DMS153 treated with DMSO at 0.1 percent for 48 hours (cell line): ENCODE data around the gene RAB5A.
"Not testable (repeated sequence)": the region's sequence is repeated elsewhere in the genome, so short reads cannot be mapped to it uniquely, and the experiment has no call there.

Experiments used
- DNase-seq: peaks from one replicate; lab custom pipeline; 2025; ENCODE audit not compliant: unreplicated experiment; lab: John Stamatoyannopoulos, UW

RAB5A gene, protein sequence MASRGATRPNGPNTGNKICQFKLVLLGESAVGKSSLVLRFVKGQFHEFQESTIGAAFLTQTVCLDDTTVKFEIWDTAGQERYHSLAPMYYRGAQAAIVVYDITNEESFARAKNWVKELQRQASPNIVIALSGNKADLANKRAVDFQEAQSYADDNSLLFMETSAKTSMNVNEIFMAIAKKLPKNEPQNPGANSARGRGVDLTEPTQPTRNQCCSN

DNA sequence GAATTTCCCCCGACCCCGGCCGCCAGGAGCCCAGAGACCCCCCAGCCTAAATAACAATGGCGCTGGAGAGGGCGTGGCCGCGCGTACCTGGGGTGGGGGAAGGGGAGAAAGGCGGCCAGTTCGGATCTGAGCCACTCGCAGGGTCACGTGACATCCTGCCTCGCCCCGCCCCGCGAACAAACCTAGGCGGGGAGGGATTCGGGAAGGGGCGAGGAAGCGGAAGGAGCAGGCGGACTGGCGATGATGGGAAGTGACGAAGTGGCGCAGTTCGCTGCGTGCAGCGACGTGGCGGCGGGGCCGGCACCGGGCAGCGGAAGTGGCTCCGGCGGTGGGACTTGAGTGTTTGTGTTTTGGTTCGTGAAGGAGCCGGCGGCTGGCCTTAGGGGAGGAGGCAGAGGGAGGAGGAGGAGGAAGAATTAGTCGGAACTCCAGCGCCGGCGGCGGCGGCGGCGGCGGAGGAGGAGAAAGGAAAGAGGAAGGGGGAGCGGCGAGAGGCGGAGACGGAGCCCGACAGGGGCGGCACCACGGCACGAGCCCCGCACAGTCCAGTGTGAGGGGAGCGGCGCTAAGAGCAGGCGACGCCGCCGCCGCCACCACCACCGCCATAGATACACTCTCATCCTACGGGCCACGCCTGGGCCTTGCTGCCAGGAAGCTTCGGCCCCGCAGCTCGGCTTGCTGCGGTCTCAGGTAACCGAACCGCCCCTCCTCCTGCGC, at the start of gene RAB5A:
Gene RAB5A (plus strand): TSS at position 266 of the 717 bp plus-strand sequence. CDS start 3,802 bp downstream, outside the sequence.
- peak; percentile 68 for DNase-seq

DNA sequence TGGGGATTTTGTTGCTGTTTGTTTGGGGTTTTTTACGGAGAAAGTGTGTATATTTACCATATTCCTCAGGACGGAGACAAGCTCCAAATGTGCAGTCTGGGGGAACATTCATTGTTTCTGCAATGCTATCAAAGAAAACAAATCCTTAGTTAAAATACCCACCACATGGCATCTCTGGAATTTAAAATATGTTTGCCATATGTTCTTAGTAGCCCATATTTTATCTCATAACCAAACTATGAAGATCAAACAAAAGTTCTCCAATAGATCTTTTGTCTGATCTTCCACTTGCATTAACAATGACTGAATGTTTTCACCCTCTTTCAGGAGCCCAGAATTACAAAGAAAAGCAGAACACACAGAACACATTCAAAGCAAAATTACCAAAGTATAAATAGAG, 48.2 kb upstream of the RAB5A start:
- no peak for DNase-seq

DNA sequence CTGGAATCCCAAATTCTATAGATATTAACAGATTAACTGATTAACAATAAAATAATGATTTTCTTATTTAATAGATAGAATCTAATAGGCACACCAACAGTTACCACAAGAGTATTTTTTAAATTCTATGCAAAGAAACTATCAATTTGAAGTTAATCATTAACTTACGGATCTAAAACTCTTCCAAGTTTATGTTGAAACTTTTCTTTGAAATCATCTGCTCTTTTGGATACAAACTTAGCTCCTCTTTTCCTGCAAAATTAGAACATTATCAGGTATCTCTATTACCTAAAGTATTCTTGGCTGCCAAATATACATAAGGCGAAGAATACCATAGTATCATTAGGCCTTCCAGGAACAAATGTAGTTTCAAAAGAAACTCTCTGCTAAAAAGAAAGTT, 47.6 kb upstream of the RAB5A start:
- DNase-seq: no peak

DNA sequence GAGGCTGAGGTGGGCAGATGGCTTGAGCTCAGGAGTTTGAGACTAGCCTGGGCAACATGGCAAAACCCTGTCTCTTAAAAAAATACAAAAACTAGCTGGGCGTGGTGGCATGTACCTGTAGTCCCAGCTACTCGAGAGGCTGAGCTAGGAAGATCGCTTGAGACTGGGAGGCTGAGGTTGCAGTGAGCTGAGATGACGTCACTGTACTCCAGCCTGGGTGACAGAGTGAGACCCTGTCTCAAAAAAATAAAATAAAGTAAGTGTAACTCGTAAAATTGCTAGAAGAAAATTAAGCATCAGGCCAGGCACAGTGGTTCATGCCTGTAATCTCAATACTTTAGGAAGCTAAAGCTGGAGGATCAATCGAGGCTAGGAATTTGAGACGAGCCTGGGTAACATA, 47.1 kb upstream of the RAB5A start:
- not testable (repeated sequence) for DNase-seq

DNA sequence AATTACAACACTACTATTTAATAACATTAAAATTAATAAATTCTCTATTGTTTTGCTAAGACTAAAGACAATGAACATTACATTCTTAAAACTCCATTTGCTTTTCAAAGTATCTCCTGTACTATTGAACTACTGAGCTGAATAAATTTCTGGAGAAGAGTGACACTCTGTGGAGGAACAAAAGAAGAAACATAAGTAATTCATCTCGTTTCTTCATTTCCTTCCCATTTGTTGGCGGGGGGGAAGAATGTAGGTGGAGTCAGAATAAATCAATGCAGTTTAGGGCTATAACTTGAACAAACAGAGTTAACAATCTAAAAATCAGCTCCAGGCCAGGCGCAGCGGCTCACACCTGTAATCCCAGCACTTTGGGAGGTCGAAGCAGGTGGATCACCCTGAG, 45.6 kb upstream of the RAB5A start:
- DNase-seq: no peak

DNA sequence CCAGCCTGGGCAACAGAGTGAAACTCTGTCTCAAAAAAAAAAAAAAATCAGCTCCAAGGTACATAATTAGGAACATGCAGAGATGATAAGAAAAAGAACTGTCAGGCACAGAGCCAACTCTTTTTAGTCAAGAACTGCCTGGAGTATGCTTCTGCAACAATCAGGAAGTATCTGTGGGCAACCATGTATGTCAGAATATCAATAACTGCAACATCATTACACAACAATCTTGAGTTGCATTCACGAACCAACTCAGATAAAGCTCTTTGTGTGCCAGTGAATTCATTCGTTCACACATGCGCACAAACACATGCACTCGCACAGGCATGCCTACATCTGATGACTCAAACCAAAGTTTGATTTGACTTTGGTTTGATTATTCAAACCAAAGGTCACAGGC, 45.0 kb upstream of the RAB5A start:
- DNase-seq: no peak

DNA sequence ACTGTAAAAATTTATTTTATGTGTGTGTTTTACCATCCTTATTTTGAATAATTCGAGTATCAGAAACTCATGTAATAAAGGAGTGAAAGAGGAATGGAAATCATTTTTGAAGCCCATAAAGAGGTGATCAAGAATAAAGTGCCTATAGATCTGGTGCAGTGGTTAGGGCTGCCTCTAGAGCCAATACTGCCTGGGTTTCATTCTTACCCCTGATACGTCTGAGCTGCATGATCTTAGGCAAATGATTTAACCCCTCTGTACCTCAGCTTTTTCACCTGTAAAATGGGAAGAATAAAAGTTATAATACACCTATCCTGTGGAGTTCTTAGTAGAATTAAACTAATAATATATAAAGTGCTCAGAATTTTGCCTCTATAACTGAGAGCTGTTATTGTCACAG, 43.2 kb upstream of the RAB5A start:
- no peak for DNase-seq

DNA sequence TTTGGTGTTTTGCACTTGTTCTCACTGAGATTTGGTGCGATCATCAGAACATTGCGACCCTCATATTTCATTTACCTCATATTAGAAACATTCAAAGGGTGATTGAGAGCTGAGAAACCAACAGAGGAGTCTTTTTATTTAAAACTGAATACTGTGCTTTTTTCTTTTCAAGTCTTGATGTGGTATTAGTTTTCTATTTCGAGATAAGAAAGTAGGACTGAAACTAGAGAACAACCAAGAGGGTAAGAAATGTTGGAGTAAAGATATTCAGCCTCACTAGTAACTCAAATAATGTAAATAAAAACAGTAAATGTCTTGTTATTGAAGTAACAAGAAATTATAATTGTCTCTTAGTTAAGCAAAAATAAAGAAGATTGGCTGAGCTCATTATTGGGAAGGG, 39.4 kb upstream of the RAB5A start:
- DNase-seq: no peak

DNA sequence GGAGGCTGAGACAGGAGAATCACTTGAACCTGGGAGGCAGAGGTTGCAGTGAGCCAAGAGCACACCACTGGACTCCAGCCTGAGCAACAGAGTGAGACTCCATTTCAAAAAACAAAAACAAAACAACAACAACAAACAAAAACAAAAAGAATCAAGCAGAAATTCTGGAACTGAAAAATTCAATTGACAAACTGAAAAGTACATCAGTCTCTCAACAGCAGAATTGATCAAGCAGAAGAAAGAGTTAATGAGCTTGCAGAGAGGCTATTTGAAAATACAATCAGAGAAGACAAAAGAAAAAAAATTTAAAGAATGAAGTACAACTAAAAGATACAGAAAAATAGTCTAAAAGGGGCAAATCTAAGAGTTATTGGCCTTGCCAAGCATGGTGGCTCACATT, 35.4 kb upstream of the RAB5A start:
- no peak for DNase-seq

DNA sequence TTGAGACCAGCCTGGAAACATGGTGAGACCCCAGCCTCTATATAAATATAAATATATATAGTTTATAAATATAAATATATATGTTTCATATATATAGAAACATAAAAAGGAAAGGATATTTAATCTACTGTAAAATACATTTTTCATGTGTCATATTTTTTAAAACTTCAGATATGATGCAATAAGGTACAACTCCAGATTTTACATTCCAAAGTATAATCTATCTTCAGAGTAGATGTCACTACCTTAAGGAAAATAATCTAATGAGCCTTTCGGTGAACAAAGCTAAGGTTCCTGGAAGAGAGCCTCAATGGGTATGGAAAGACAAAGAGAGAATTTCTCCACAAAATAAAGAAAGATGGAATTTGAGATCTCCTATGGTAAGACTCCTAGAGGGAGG, 29.7 kb upstream of the RAB5A start:
- DNase-seq: no peak

DNA sequence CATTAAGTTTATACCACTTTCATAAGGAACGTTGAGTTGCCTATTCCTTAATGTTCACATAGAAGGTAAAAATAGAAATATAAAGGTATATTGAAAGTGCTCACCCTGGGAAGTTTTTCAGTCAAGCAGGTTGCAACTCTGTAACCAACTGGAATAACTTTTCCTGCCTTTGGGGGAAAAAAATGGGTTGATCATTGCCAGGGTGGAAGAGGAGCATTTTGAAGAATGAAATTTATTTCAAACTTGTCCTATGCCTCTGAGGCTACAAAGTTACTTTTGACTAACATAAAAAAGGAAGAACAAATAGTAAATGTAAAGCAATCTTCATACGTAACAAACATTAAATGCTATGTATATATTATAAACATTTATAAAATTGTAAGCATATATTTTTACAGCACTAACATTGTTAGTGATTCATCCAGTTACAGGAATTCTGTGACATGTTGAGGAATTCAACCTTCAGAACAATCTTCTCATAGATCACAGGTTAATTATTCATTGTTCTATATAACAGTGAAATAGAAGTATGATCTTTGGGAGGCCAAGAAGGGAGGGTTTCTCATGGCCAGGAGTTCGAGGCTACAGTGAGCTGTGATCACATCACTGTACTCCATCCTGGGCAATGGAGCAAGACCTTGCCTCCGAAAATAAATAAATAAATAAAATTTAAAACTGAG, 26.4 kb upstream of the RAB5A start:
- no peak for DNase-seq

DNA sequence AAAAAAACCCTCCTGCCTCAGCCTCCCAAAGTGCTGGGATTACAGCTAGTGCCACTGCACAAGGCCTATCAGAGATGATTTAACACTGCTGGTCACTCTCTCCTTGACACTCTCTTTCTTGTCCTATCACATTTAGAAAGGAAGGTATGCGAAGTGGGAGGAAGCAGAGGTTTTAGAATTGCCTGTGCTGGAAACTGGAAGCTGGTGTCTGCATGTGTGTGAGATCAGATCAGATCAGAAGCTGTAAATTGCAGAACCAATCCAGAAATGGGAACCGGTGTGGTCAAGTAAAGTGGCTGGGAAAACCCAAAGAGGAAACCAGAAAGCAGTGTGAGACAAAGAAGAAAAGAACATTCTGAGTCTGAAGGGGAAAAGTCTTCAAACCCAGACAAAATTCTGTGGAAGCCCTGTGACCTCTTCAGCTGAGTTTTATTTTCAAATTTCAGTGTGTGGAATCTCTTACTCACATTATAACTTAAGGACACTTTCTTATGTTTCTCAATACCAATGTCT, 15.7 kb upstream of the RAB5A start:
- no peak for DNase-seq

DNA sequence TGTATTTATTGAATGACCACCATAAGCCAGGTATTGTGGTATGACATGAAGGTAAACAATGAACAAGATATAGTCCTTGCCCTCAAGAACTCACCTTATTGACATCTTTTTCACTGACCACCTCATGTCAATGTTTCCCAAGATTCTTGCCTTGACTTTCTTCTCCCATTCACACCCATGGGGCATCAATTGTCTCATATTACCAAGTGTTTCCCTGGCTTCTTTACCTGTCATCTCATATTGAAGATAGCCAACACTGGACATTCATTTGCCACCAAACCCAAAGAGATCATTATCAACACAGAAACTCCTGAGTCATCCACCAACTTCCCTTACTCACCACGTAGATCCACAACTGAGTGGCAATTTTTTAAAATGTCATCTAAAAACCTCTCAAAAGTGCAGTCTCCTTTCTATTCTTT, 15.1 kb upstream of the RAB5A start:
- no peak for DNase-seq

DNA sequence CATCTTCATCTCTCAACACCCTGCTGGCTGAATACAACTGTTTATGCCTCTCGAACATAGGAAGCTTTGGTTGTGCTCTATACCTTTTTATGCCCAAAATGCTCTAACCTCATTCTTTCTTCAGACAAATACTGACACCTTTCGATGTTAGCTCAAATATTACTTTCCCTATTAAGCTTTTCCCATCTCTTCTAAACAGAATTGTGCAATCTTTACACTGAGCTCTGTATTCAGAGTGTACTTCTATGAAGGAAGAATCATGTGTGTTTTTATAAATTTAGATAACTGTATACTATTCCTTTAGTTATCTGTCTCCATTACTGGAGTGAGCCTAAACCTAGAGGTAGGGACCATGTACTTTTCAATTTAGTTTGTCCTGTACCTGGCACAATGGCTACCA, 14.5 kb upstream of the RAB5A start:
- DNase-seq: no peak

DNA sequence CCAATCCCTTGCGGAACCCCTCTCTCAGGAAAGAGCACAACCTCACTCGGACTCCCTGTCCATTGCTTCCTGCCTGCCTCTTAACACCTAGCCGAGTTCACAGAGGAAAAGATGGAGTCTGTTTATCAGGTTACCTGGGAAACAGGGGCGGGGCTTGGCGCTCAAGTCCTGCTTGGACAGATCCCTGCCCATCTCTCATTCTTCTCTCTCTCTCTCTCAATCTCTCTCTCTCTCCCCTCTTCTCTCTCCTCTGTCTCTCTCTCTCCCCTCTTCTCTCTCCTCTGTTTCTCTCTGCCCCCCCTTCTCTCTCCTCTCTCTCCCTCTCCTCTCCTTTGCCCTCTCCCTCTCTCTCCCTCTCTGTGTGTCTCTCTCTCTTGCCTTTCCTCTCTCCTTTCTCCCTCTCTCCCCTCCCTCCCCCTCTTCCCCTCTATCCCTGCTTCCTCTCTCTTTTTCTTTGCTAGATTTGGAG, 12.8 kb upstream of the RAB5A start, which contains the start of gene EFHB:
Gene EFHB (minus strand): TSS at position 120 of the 469 bp plus-strand sequence. CDS start 199 bp downstream, outside the sequence.
- DNase-seq: peak; percentile 55

DNA sequence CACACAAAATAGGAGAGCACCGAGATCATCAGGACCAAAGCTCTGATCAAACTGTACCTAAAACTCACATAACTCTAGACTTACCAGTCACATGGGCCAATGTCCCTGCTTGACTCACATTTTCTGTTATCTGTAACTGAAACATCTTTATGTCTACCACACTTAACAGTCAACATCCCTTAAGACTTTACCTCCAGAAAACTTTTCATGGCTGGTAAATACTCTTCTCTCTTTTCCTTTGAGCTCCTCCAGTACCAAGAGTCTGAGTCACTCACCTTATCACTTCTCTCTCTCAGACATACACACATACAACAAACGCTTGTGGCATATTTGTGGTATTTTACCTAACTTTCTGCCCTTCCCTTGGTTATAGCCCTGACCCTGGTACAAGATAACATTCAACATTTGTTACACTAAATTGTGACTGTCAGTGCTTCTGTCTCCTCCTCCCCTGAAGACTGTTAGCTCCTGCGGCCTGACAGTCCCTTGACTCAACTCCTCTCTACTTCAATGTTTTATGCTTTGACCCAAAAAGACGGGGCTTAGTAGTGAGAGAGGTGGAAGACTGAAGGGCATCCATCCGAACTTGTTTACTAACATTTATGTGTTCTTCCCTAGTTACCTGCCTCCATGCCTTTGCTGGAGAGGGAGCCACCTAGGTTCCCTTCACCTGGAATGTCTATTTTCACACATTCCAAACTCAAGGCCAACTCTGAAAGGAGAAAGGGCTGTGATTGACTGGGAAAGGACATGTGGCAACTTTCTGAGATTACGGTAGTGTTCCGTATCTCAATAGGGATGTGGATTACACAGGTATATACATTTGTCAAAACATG, 9.2 kb upstream of the RAB5A start:
- DNase-seq: no peak

DNA sequence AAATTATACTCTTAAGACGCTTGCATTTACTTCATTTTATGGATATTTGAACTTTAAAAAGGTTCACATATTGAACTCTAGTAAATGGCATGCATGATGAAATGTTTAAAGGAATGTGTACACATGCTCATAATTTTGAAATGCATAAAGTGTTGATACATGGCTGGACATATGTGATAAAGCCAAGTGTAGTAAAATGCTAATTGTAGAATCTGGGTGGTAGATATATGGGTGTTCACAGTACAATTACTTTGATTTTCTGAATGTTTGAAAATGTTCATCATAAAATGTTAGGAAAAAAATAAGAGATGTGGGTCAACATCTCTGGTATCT, 8.6 kb upstream of the RAB5A start:
- DNase-seq: no peak

DNA sequence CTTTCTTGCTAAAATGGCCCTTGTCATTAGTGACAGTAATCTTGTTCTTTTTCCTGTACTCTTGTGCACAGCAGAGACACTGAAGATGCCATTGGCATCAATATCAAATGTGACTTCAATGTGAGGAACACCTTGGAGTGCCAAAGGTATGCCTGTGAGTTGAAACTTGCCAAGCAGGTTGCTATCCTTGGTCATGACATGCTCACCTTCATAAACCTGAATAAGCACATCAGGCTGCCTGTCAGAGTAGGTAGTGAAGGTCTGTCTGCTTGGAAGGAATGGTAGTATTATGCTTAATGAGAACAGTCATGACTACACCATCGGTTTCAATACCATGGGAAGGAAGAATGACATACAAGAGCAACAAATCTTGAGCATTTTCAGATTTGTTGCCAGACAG, 6.3 kb upstream of the RAB5A start:
- no peak for DNase-seq

DNA sequence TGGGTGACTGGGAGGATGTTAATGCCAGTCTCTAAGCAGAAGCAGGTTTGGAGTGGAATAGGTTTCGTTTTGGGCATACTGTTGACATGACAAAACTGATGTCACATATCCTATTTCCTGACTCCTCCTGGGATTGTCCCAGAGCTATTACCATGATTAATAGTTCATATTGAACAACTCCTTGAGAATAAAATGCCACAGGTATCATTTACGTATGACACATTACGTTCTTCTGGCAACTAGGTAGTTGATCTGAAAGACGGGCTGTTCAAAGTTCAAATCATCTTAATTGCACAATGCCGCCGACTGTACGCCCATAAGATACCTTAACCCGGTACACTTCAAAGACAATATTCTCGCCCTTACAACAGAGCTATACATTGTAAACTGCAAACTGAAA, 1.4 kb upstream of the RAB5A start:
- DNase-seq: no peak

DNA sequence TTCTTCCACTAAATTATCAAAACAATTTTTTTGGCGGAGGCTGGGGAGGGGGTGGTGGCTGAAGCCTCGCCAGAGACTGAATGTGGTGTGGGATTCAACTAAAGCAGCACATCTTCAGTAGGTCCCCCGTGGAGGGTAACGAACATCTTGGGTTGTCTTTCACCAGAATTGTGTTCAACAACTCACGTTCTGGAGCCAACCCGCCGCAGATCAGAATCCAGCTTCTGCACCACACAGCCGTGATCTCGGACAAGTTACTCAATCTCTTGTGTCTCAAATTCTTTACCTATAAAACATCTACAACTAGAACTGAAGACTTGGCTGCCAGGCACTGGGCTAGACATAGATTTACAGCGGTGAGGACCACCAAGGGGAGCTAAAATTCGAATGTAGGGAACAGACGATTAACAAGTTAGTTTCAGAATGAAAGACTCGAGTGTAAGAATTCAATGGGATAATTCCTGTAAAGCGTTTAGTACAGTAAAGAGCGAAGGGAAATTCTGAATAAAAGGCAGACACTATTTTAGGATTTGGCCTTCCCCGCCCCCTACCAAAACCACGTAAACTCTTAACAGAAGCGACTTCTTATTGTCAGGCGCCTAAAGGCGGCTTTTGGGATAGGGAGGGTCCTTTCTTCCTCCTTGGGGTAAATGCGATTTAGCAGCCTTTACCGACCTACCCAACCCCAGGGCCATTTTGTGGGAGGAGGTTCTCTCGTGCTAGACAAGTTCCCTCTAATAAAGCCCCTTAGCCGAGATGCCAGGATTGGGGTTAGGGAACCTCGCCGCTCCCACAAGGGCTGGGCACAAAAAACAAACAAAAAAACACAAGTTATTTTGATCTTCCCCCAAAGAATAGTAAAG, 697 bp upstream of the RAB5A start:
- no peak for DNase-seq
